A549 (cell line): Measurements from ENCODE around the gene OLFM1.

Experiments used
- CHD4 ChIP-seq: fragments of 200-600 bp; sonication (generic); IDR thresholded peaks from 2 replicates; pipeline ENCODE4 v1.6.1; 2016; ENCODE audit warnings: antibody characterized with exemption, mild to moderate bottlenecking, borderline replicate concordance
- CTCF ChIP-seq: fragments of >200 bp; sonication (Bioruptor Twin); formaldehyde crosslinking; IDR thresholded peaks from 3 replicates; pipeline ENCODE4 v1.5.1; 2016
- EP300 ChIP-seq, 2 experiments: fragments of >200 bp; sonication (Bioruptor Twin); formaldehyde crosslinking; IDR thresholded peaks; 2 replicates in 1 of 2; 3 replicates in 1 of 2; pipeline ENCODE4 v1.6.1; 2016 to 2017
- FOSL2 ChIP-seq, 2 experiments: fragments of 450-650 bp in 1 of 2; fragments of >200 bp in 1 of 2; sonication (Bioruptor Twin) in 1 of 2; formaldehyde crosslinking; IDR thresholded peaks; 2 replicates each; pipeline versions ENCODE4 v1.5.0 to v1.6.1; 2016 to 2020; ENCODE audit warnings: mild to moderate bottlenecking in 1 of 2, moderate library complexity in 1 of 2
- POLR2A ChIP-seq: IDR thresholded peaks from 2 replicates; pipeline ENCODE4 v1.6.1; 2012; ENCODE audit warnings: mild to moderate bottlenecking, low read length

GRCh38 chr9:135105938-135106491 is 18.5 kb downstream of the OLFM1 start:
- TF ChIP-seq EP300 (IDR thresholded peaks at IDR 0.05) (no peak), CHD4 (no peak), POLR2A (no peak), CTCF (no peak), FOSL2 (IDR thresholded peaks at IDR 0.05) (no peak), FOSL2 (CRISPR knock-in tag; IDR thresholded peaks at IDR 0.05) (no peak)
